Esophagus muscularis mucosa (tissue), 4 donors: Measurements from ENCODE around the gene AGPS. TPM values are rescaled to one million over a fixed set of nuclear protein-coding genes. Genes with fewer than 3 reads are reported as not detected.
A peak's percentile ranks its signal among the peaks of the same experiment; 100 is the strongest.

ENCODE experiments used
- DNase-seq: peaks from one replicate; pipeline ENCODE4 v3.0.0-alpha.2; 2017; ENCODE audit errors: extremely low spot score
- H3K27ac ChIP-seq, 4 donors: fragments of 200-600 bp; sonication (generic); replicated peaks in 1 of 4; 1 replicate in 3 of 4; 2 replicates in 1 of 4; pipeline ENCODE4 v1.5.1; 2016 to 2019; ENCODE audit warnings: mild to moderate bottlenecking in 1 of 4
- H3K27me3 ChIP-seq, 4 donors: fragments of 200-600 bp; sonication (generic); one replicate each; pipeline versions ENCODE4 v1.5.1 to v1.6.0; 2016 to 2019
- H3K36me3 ChIP-seq, 4 donors: fragments of 200-600 bp; sonication (generic); one replicate each; pipeline ENCODE4 v1.5.1; 2016 to 2019
- H3K4me1 ChIP-seq, 4 donors: fragments of 200-600 bp; sonication (generic); one replicate each; pipeline ENCODE4 v1.5.1; 2016 to 2019
- H3K4me3 ChIP-seq, 4 donors: fragments of 200-600 bp; sonication (generic); 1 replicate in 2 of 4; 2 replicates in 2 of 4; pipeline ENCODE4 v1.5.1; 2016 to 2019; ENCODE audit warnings: mild to moderate bottlenecking in 4 of 4, moderate library complexity in 1 of 4
- H3K9me3 ChIP-seq, 4 donors: fragments of 200-600 bp; sonication (generic); 1 replicate in 3 of 4; 2 replicates in 1 of 4; pipeline ENCODE4 v1.5.1; 2016 to 2019
- EP300 ChIP-seq: sonication (generic); formaldehyde crosslinking; IDR thresholded peaks from one replicate; pipeline ENCODE4 v1.6.1; 2017; ENCODE audit warnings: antibody characterized with exemption
- POLR2A ChIP-seq: fragments of 450-650 bp; IDR thresholded peaks from one replicate; pipeline ENCODE4 v1.6.1; 2017; ENCODE audit warnings: antibody characterized with exemption, moderate library complexity, mild to moderate bottlenecking, low read depth
- POLR2AphosphoS5 ChIP-seq, 2 donors: sonication (generic); formaldehyde crosslinking; IDR thresholded peaks; one replicate each; pipeline ENCODE4 v1.6.1; 2017; ENCODE audit warnings: antibody characterized with exemption in 2 of 2
- WGBS: methylation state at CpG from one replicate; pipeline ENCODE4 v1.1.5; 2018; 5-methylcytosine and 5-hydroxymethylcytosine counted together
- intact Hi-C: fragments of 100-400 bp; cut with DNase I; formaldehyde crosslinking; loops from one replicate; pipeline ENCODE4 v1.15.1; 2023
- total RNA-seq, 4 donors: library from RNA; depleted of rRNA; stranded (reverse); fragments of >200 nt; gene quantifications; one replicate each; pipeline versions ENCODE4 v1.1.0 to v1.2.1, GENCODE V29; 2016
- TF ChIP-seq, protein P1 (sequence below), 3 experiments: fragments of 200-600 bp in 2 of 3; fragments of 450-650 bp in 1 of 3; sonication (generic) in 2 of 3; IDR thresholded peaks; one replicate each; pipeline ENCODE4 v1.5.1; 2017 to 2019; ENCODE audit warnings: antibody characterized with exemption in 3 of 3, mild to moderate bottlenecking in 2 of 3, moderate library complexity in 1 of 3

Gene AGPS
- total RNA-seq, 4 donors from 2014 or later = 26.3 to 46.1 (median 37.0) TPM

DNA sequence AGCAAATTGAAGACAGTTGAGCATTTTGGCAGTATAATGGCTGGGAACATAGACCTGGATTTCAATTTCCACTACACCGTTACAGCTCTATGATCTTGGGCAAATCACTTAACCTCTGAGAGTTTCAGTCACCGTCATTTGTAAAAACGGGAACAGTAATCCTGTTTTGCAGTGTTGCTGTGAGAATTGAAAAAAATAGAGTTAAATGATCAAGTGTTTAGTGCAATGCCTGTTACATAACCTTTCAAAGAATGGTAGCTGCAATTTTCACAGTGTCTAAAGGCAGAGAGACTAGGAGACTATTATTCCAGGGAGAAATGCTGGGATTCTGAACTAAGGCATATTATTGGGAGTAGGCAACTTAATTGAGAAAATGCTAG lies 2.0 kb downstream of the AGPS start:
- Histone ChIP-seq H3K9me3 (no peaks in the 10 kb centered on the region), H3K4me1 (peaks cover 46 to 64% (median 50%) of the 10 kb centered on the region in 4 donors), H3K4me3 (no peak overlapping the region), H3K27ac (no peak overlapping the region), H3K36me3 (no peaks in the 10 kb centered on the region), H3K27me3 (no peaks in the 10 kb centered on the region)
- TF ChIP-seq, protein P1, sequence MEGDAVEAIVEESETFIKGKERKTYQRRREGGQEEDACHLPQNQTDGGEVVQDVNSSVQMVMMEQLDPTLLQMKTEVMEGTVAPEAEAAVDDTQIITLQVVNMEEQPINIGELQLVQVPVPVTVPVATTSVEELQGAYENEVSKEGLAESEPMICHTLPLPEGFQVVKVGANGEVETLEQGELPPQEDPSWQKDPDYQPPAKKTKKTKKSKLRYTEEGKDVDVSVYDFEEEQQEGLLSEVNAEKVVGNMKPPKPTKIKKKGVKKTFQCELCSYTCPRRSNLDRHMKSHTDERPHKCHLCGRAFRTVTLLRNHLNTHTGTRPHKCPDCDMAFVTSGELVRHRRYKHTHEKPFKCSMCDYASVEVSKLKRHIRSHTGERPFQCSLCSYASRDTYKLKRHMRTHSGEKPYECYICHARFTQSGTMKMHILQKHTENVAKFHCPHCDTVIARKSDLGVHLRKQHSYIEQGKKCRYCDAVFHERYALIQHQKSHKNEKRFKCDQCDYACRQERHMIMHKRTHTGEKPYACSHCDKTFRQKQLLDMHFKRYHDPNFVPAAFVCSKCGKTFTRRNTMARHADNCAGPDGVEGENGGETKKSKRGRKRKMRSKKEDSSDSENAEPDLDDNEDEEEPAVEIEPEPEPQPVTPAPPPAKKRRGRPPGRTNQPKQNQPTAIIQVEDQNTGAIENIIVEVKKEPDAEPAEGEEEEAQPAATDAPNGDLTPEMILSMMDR (IDR thresholded peaks at IDR 0.05) = no peak
- no peak for TF ChIP-seq POLR2A
- DNase-seq = no peak
- intact Hi-C loops = no loop called here
- WGBS = 80% methylated on average over 3 of the region's 3 CpGs

DNA sequence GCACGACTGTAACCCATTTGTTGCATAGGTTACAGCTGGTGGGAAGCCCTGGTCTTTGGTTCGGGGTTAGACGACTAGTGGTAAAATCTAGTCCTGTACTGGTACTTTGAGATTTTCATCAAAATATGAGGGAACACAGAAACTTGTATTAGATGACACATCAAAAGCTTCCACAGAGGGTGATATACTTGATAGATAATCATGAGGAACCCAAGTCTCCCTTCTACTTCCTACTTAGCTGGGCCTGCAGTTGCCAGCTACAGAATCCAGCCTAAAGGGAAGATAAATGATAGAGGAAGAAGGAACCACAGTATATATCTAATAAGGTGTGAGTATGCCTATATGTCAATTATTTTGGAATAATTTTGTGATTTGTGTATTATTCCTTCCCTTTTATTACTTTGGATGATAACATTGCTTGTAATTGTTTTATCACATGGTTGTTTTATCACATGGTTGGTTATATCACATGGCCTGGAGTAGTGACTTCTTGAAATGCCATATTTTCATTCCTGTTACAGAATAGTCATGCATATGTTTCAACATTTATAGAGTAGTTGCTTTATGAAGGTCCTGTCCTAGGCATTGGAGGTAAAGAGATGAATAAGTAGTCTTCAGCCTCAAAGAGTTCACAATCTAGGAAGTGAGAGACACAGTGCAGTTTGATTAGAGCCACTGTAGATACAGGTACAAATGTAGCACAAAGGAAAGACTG lies 2.9 kb downstream of the AGPS start:
- no peak for DNase-seq
- peaks cover 46 to 74% (median 56%) of the 10 kb centered on the region in 4 donors for H3K4me1 ChIP-seq
- H3K27me3 ChIP-seq = no peaks in the 10 kb centered on the region
- no peak overlapping the region for H3K4me3 ChIP-seq
- 93% methylated on average over 3 of the region's 3 CpGs for WGBS
- TF ChIP-seq, protein P1 (IDR thresholded peaks at IDR 0.05) = no peak
- TF ChIP-seq POLR2AphosphoS5 (IDR thresholded peaks at IDR 0.05) (no peak), POLR2A (no peak), EP300 (no peak)
- H3K36me3 ChIP-seq = no peaks in the 10 kb centered on the region
- H3K27ac ChIP-seq = no peak overlapping the region
- H3K9me3 ChIP-seq = no peaks in the 10 kb centered on the region
- intact Hi-C loops = no loop called here

DNA sequence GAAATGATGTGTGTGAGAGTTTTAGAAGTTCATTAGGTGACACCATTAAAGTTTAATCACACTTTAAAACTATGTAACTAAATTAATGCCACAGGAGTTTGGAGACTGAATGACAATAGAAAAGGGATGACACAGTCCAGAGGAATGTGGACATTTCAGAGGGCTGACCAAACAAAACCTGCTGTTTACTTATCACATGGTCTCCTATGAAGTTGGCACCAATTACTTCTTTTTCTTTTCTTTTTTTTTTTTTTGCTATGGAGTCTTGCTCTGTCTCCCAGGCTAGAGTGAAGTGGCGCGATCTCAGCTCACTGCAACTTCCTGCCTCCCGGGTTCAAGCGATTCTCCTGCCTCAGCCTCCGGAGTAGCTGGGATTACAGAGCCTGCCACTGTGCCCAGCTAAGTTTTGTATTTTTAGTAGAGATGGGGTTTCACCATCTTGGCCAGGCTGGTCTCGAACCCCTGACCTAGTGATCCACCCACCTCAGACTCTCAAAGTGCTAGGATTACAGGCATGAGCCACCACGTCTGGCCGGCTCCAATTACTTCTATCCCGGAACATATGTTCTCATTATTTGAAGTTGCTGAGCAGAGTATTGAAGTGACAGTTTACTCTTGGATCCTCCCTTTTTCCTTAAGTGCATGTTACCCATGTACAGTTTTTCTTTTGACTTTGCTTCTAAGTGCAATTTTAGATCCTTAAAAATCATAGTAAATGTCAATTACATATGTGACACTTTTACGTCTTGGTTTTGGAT lies 4.3 kb downstream of the AGPS start:
- Histone ChIP-seq H3K9me3 (no peaks in the 10 kb centered on the region), H3K4me3 (no peak overlapping the region), H3K27me3 (no peaks in the 10 kb centered on the region), H3K36me3 (no peaks in the 10 kb centered on the region), H3K4me1 (peaks cover 42 to 73% (median 52%) of the 10 kb centered on the region in 4 donors), H3K27ac (peak overlapping the region in 2 of 4 donors; percentile 5 to 38)
- DNase-seq = no peak
- intact Hi-C loops = no loop called here
- TF ChIP-seq, protein P1 (IDR thresholded peaks at IDR 0.05) = no peak
- no peak for TF ChIP-seq POLR2AphosphoS5 (IDR thresholded peaks at IDR 0.05)
- no peak for TF ChIP-seq EP300
- TF ChIP-seq POLR2A = no peak
- 79% methylated on average over 10 of the region's 10 CpGs for WGBS

DNA sequence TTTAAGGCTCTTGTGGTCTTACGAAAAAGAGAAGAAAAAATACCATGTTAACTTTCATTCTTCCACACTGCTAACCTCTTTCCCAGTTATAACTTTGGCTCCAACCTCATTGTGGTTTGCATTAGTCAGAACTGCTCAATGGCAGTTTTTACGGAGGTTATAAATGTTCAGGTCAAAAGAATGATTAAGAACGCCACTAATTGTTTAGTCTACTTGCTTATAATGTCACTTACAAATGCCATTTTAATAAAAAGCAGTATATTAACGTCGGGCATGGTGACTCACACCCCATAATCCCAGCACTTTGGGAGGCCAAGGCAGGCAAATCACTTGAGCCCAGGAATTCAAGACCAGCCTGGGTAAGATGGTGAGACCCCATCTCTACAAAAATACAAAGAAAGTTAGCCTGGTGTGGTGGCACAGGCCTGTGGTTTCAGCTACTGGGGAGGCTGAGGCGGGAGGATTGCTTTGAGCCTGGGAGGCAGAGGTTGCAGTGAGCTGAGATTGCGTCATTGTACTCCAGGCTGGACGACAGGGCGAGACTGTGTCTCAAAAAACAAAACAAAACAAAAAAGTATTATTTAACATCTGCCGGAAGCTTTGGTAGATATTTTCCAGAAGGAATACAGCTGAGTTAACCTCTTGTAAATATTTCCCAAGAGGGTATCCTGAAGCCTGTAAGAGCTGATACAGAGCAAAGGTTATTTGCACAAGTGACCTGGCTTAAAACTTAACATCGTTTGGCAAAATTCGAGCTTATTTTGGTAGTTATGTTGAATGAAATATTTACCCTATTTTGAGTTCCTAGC lies 5.1 kb downstream of the AGPS start:
- 47% methylated on average over 12 of the region's 12 CpGs for WGBS
- H3K9me3 ChIP-seq = no peaks in the 10 kb centered on the region
- no peak for DNase-seq
- no peaks in the 10 kb centered on the region for H3K36me3 ChIP-seq
- no peaks in the 10 kb centered on the region for H3K27me3 ChIP-seq
- peak overlapping the region; percentile 23 to 55 (median 34) for H3K27ac ChIP-seq
- TF ChIP-seq, protein P1 (IDR thresholded peaks at IDR 0.05) = no peak
- TF ChIP-seq POLR2AphosphoS5 (IDR thresholded peaks at IDR 0.05) (no peak), EP300 (no peak)
- H3K4me3 ChIP-seq = no peak overlapping the region
- intact Hi-C loops = no loop called here
- peaks cover 37 to 69% (median 47%) of the 10 kb centered on the region in 4 donors for H3K4me1 ChIP-seq
